Neuronal stem cell (in vitro differentiated cells): ENCODE measurements around the gene ENOX2.

Experiments used
- DNase-seq: peaks from one replicate; pipeline ENCODE4 v3.0.0-alpha.2; 2013; ENCODE audit warnings: low spot score
- H2AFZ ChIP-seq: one replicate; pipeline ENCODE4 v1.6.1; 2013; ENCODE audit warnings: mild to moderate bottlenecking, low read length, inconsistent platforms
- H2AK5ac ChIP-seq: 2 replicates; pipeline ENCODE4 v1.6.1; 2013; ENCODE audit warnings: low read depth, mild to moderate bottlenecking, inconsistent platforms, low read length, moderate library complexity, mixed read lengths
- H2BK120ac ChIP-seq: 2 replicates; pipeline ENCODE4 v1.6.1; 2013; ENCODE audit warnings: low read depth, mild to moderate bottlenecking, inconsistent platforms, low read length, moderate library complexity, mixed read lengths
- H2BK12ac ChIP-seq: one replicate; pipeline ENCODE4 v1.6.1; 2013; ENCODE audit warnings: low read length, inconsistent platforms
- H2BK15ac ChIP-seq: 2 replicates; pipeline ENCODE4 v1.6.1; 2013; ENCODE audit warnings: mild to moderate bottlenecking, low read length, inconsistent platforms, mixed read lengths
- H2BK5ac ChIP-seq: one replicate; pipeline ENCODE4 v1.6.1; 2013; ENCODE audit warnings: inconsistent platforms, mild to moderate bottlenecking, low read length, moderate library complexity
- H3K14ac ChIP-seq: one replicate; pipeline ENCODE4 v1.6.1; 2013; ENCODE audit warnings: low read length, inconsistent platforms
- H3K18ac ChIP-seq: 2 replicates; pipeline ENCODE4 v1.6.1; 2013; ENCODE audit warnings: low read length, inconsistent platforms
- H3K23ac ChIP-seq: 2 replicates; pipeline ENCODE4 v1.6.1; 2013; ENCODE audit warnings: low read depth, mild to moderate bottlenecking, mixed read lengths, low read length, inconsistent platforms; ENCODE audit not compliant: poor library complexity
- H3K27ac ChIP-seq: replicated peaks from 3 replicates; pipeline ENCODE4 v1.5.1; 2013; ENCODE audit warnings: low read length, inconsistent platforms
- H3K27me3 ChIP-seq, 3 experiments: 2 replicates each; pipeline ENCODE4 v1.6.1; 2013; ENCODE audit warnings: low read length in 3 of 3, mild to moderate bottlenecking in 2 of 3, inconsistent platforms in 1 of 3, low read depth in 1 of 3, mixed read lengths in 1 of 3, moderate library complexity in 1 of 3; ENCODE audit not compliant: control insufficient read depth in 3 of 3, insufficient read depth in 3 of 3
- H3K36me3 ChIP-seq, 2 donors: replicated peaks in 1 of 2; 2 replicates each; pipeline ENCODE4 v1.6.1; 2013; ENCODE audit warnings: low read length in 2 of 2; ENCODE audit not compliant: control insufficient read depth in 2 of 2, insufficient read depth in 2 of 2
- H3K4ac ChIP-seq: 2 replicates; pipeline ENCODE4 v1.6.1; 2013; ENCODE audit warnings: inconsistent platforms, mild to moderate bottlenecking, low read length, moderate library complexity
- H3K4me1 ChIP-seq, 2 donors: 1 replicate in 1 of 2; 2 replicates in 1 of 2; pipeline ENCODE4 v1.6.1; 2013; ENCODE audit warnings: low read length in 2 of 2, low read depth in 1 of 2; ENCODE audit not compliant: control insufficient read depth in 2 of 2, insufficient read depth in 1 of 2
- H3K4me2 ChIP-seq: one replicate; pipeline ENCODE4 v1.6.1; 2013; ENCODE audit warnings: mild to moderate bottlenecking, low read length, inconsistent platforms; ENCODE audit not compliant: insufficient read depth, poor library complexity, severe bottlenecking
- H3K4me3 ChIP-seq, 2 donors: 2 replicates each; pipeline ENCODE4 v1.5.1; 2013; ENCODE audit warnings: low read length in 2 of 2, mild to moderate bottlenecking in 2 of 2, inconsistent platforms in 1 of 2, moderate library complexity in 1 of 2
- H3K79me1 ChIP-seq: one replicate; pipeline ENCODE4 v1.6.1; 2013; ENCODE audit warnings: low read depth, mild to moderate bottlenecking, inconsistent platforms, low read length, moderate library complexity
- H3K9ac ChIP-seq: one replicate; pipeline ENCODE4 v1.6.1; 2013; ENCODE audit warnings: mild to moderate bottlenecking, low read depth, low read length, inconsistent platforms; ENCODE audit not compliant: poor library complexity
- H3K9me3 ChIP-seq, 2 donors: replicated peaks in 1 of 2; 2 replicates each; pipeline versions ENCODE3 to v1.6.1; 2013; ENCODE audit warnings: low read length in 2 of 2, mild to moderate bottlenecking in 2 of 2, inconsistent platforms in 1 of 2, low read depth in 1 of 2, mixed read lengths in 1 of 2, moderate library complexity in 1 of 2; ENCODE audit not compliant: control insufficient read depth in 2 of 2, insufficient read depth in 1 of 2
- H4K8ac ChIP-seq: one replicate; pipeline ENCODE4 v1.6.1; 2013; ENCODE audit warnings: low read depth, mild to moderate bottlenecking, inconsistent platforms, low read length, moderate library complexity
- H4K91ac ChIP-seq: one replicate; pipeline ENCODE4 v1.6.1; 2013; ENCODE audit warnings: low read length, low read depth, mild to moderate bottlenecking, inconsistent platforms; ENCODE audit not compliant: poor library complexity
- WGBS, 2 donors: extraction: QIAGEN DNeasy Blood & Tissue Kit; methylation state at CpG; one replicate each; pipeline ENCODE4 v1.1.7; 2013; ENCODE audit warnings: missing lambda C conversion rate in 2 of 2, mixed read lengths in 1 of 2; ENCODE audit not compliant: insufficient read length in 2 of 2, insufficient replicate concordance in 1 of 2; ENCODE audit errors: extremely low coverage in 2 of 2; 5-methylcytosine and 5-hydroxymethylcytosine counted together

The ENOX2 gene

GRCh38 chrX:130834830-130835229 lies 68.2 kb downstream of the ENOX2 start:
- Histone ChIP-seq H4K91ac (no peak overlapping the region), H3K36me3 (no peaks in the 10 kb centered on the region), H4K8ac (no peak overlapping the region), H3K79me1 (no peaks in the 10 kb centered on the region), H3K18ac (no peak overlapping the region), H3K9ac (no peak overlapping the region), H2BK5ac (no peak overlapping the region), H3K27ac (no peak overlapping the region), H3K4me1 (peaks cover 3 to 4% of the 10 kb centered on the region in 2 donors), H3K23ac (no peak overlapping the region), H3K4me2 (no peak overlapping the region), H2AK5ac (no peak overlapping the region), H3K27me3 (no peaks in the 10 kb centered on the region), H3K4me3 (no peak overlapping the region), H2BK12ac (no peak overlapping the region), H3K4ac (no peak overlapping the region), H3K14ac (no peak overlapping the region), H2AFZ (no peak overlapping the region), H2BK15ac (no peak overlapping the region), H2BK120ac (no peak overlapping the region), H3K9me3 (no peaks in the 10 kb centered on the region)
- WGBS, 2 donors, result no CpG with 5 or more reads among the region's 1 CpG
- no peak for DNase-seq

DNA sequence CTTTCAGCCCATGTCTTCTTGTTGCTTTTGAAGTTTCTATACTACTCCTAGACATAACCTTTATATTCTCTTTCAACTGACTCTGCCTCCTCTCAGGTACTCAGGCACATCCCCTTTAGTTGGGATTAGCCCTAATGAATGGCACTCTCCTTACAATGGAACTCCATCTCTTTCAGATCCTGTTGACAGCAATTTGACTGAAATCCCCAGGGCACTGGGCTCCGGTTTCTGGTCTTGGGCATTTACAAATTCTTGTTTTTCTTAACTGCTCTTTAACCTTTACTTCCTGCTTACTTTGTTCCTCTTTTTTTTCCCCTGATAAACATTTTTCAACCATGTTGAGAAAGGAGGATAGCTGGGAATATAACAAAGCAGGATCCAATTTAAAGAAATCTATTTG lies 68.9 kb downstream of the ENOX2 start:
- H3K27ac ChIP-seq, result no peak overlapping the region
- H3K4me3 ChIP-seq, result no peak overlapping the region
- no peak overlapping the region for H4K8ac ChIP-seq
- no peaks in the 10 kb centered on the region for H3K27me3 ChIP-seq
- H2BK15ac ChIP-seq, result no peak overlapping the region
- no peak overlapping the region for H3K4me2 ChIP-seq
- H3K36me3 ChIP-seq, result no peaks in the 10 kb centered on the region
- WGBS, 2 donors, result no CpG with 5 or more reads among the region's 1 CpG
- H2BK12ac ChIP-seq, result no peak overlapping the region
- DNase-seq, result peak; percentile 17
- no peak overlapping the region for H2BK120ac ChIP-seq
- peaks cover 3 to 4% of the 10 kb centered on the region in 2 donors for H3K4me1 ChIP-seq
- no peaks in the 10 kb centered on the region for H3K79me1 ChIP-seq
- no peak overlapping the region for H2BK5ac ChIP-seq
- no peak overlapping the region for H3K23ac ChIP-seq
- H2AK5ac ChIP-seq, result no peak overlapping the region
- H2AFZ ChIP-seq, result no peak overlapping the region
- H3K14ac ChIP-seq, result no peak overlapping the region
- no peak overlapping the region for H3K18ac ChIP-seq
- no peaks in the 10 kb centered on the region for H3K9me3 ChIP-seq
- H4K91ac ChIP-seq, result no peak overlapping the region
- no peak overlapping the region for H3K9ac ChIP-seq
- no peak overlapping the region for H3K4ac ChIP-seq

- no peaks in the 10 kb centered on the region for H3K36me3 ChIP-seq
- H2BK12ac ChIP-seq, result no peak overlapping the region
- no peak overlapping the region for H2AFZ ChIP-seq
- H2AK5ac ChIP-seq, result no peak overlapping the region
- DNase-seq, result no peak
- no peaks in the 10 kb centered on the region for H3K27me3 ChIP-seq
- H2BK120ac ChIP-seq, result no peak overlapping the region
- no peak overlapping the region for H2BK15ac ChIP-seq
- peaks cover 3 to 4% of the 10 kb centered on the region in 2 donors for H3K4me1 ChIP-seq
- H3K9me3 ChIP-seq, result no peaks in the 10 kb centered on the region
- WGBS, 2 donors, result no CpG with 5 or more reads among the region's 1 CpG
- H3K4ac ChIP-seq, result no peak overlapping the region
- no peak overlapping the region for H3K14ac ChIP-seq
- H2BK5ac ChIP-seq, result no peak overlapping the region
- no peak overlapping the region for H3K27ac ChIP-seq
- no peak overlapping the region for H3K18ac ChIP-seq
- H4K8ac ChIP-seq, result no peak overlapping the region
- no peak overlapping the region for H3K4me3 ChIP-seq
- no peak overlapping the region for H3K23ac ChIP-seq
- H3K9ac ChIP-seq, result no peak overlapping the region
- no peak overlapping the region for H3K4me2 ChIP-seq
- no peaks in the 10 kb centered on the region for H3K79me1 ChIP-seq
- no peak overlapping the region for H4K91ac ChIP-seq
These were observed 71.7 kb downstream of the ENOX2 start for GRCh38 chrX:130831347-130831722.

DNA sequence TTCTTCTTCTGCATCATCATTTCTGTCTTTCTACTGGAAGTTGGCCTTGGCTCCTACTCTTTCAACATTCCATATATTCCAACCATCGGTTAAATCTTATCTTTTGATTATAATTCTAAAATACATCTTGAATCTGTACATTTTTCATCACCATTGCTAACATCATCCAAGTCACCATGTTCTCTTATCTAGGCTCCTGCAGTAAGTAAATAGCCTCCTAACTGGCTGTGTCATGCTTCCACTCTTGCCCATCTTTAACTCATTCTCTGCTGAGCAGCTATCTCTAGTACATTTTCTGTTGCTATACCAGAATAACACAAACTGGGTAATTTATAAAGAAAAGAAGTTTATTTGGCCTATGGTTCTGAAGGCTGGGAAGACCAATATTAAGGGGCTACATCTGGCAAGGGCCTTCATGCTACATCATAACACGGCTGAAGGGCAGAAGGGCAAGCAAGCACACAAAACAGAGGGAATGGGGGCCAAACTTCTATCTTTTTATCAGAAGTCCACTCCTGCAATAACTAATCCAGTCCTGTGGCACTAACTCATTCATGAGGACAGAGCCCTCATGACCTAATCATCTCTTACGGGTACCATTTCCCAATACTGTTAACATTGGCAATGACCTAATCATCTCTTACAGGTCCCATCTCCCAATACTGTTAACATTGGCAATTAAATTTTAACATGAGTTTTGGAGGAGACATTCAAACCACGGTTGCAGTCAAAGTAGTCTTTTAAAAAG lies 72.2 kb downstream of the ENOX2 start:
- H3K4me3 ChIP-seq, result no peak overlapping the region
- H3K23ac ChIP-seq, result no peak overlapping the region
- no peak overlapping the region for H3K27ac ChIP-seq
- H3K36me3 ChIP-seq, result no peaks in the 10 kb centered on the region
- H3K4ac ChIP-seq, result no peak overlapping the region
- H2AFZ ChIP-seq, result no peak overlapping the region
- H3K27me3 ChIP-seq, result no peaks in the 10 kb centered on the region
- no peak overlapping the region for H3K9ac ChIP-seq
- H2BK120ac ChIP-seq, result no peak overlapping the region
- no peak overlapping the region for H3K18ac ChIP-seq
- H4K8ac ChIP-seq, result no peak overlapping the region
- no peak overlapping the region for H3K14ac ChIP-seq
- H3K79me1 ChIP-seq, result no peaks in the 10 kb centered on the region
- peaks cover 3 to 4% of the 10 kb centered on the region in 2 donors for H3K4me1 ChIP-seq
- no CpG with 5 or more reads among the region's 4 CpGs for WGBS, 2 donors
- H4K91ac ChIP-seq, result no peak overlapping the region
- no peak overlapping the region for H3K4me2 ChIP-seq
- DNase-seq, result no peak
- H2BK5ac ChIP-seq, result no peak overlapping the region
- no peaks in the 10 kb centered on the region for H3K9me3 ChIP-seq
- no peak overlapping the region for H2BK12ac ChIP-seq
- H2BK15ac ChIP-seq, result no peak overlapping the region
- no peak overlapping the region for H2AK5ac ChIP-seq
